ENCODE measurements around the gene BEAN1. TPM values are rescaled to one million over a fixed set of nuclear protein-coding genes. Genes with fewer than 3 reads are reported as not detected.

Gene BEAN1
- total RNA-seq, 1 experiment from 2014 or later: not detected

DNA sequence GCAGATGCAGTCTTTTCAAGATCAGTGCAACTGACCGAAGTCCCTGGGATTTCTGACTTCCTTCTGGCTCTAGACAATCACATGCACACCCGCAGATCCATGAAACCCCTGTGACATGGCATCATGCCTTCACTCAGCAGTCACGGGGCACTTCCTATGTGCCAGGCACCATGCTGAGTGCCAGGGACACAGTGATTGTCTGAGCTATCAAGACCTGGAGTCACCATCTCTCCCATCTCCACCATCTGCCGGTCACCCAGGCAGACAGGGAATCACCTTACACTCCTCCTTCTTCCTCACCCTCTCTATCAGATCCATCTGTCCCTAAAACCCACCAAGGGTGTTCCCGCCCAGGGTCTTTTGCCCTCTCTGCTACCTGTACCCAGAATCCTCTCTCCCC lies 5.3 kb downstream of the BEAN1 start:
- Histone ChIP-seq H3K27me3 (replicated peaks) (peaks cover 39% of the 10 kb centered on the region), H3K27ac (no peak overlapping the region), H3K9me3 (replicated peaks) (no peaks in the 10 kb centered on the region), H3K4me1 (replicated peaks) (peaks cover 23% of the 10 kb centered on the region), H3K4me3 (no peak overlapping the region), H3K36me3 (no peaks in the 10 kb centered on the region)
- peak in 1 of 2 experiments; percentile 25 for DNase-seq (ENCODE audit: low read depth in 1 of 2, low spot score in 2 of 2)

DNA sequence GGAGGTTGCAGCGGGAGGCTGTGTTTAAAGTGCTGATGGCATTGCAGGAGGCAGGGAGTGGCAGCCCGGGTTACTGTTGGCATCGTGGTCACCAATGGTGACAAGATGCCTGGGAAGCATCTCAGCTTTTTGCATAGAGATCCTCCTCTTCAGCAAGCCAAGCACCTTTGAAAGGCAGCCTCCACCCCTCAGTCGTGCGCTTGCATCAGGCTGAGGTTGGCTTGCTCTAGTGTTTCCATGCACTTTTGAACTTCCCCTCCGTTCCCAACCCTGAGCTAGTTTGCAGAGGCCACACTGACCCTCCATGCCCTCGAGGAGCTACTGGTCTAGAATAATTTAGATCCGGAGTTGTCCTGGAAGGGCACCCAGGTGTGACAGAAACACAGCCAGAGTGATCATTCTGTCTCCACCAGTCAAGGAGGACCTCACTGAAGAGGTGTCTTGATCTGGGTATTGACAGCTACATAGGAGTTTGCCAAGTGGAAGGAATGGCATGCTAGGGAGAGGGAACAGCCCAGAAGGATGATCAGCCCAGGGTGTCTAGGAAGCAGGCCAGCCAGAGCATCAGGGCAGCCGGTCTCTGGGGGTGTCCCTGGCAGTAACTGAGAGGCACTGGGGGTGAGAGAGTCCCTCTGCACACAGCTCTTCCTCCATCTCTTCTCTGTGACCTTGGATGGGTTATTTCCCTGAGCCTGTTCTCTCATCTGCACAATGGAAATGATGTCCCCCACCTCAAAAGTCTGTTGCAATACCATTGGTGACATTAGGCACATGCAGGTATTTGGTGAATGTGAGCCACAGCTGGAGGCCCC lies 7.7 kb downstream of the BEAN1 start:
- Histone ChIP-seq H3K27me3 (replicated peaks) (peaks cover 18% of the 10 kb centered on the region), H3K4me1 (replicated peaks) (peaks cover 16% of the 10 kb centered on the region), H3K27ac (no peak overlapping the region), H3K36me3 (no peaks in the 10 kb centered on the region), H3K4me3 (no peak overlapping the region), H3K9me3 (replicated peaks) (no peaks in the 10 kb centered on the region)
- DNase-seq (ENCODE audit: low read depth in 1 of 2, low spot score in 2 of 2): no peak

DNA sequence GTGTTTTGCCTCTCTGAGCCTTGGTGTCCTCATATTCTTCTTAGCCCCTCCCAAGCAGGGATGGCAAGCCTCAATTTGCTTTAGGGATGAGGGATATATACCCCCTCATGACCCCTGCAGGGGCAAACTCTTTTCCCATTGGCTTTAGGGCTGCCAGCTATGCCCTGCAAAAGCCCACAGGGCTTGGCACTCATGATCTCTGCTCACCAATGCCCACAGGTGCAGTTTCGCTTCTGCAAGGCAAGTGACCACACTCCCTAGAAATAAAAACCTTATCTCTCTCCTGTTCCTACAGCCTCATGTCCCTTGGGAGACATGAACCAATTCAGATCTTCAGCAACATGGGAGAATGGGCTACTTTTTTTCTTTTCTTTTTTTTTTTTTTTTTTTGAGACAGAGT lies 8.8 kb downstream of the BEAN1 start:
- Histone ChIP-seq H3K4me3 (no peak overlapping the region), H3K27ac (no peak overlapping the region), H3K9me3 (replicated peaks) (no peaks in the 10 kb centered on the region), H3K36me3 (no peaks in the 10 kb centered on the region), H3K27me3 (replicated peaks) (peaks cover 7% of the 10 kb centered on the region; the same call in 1 of the 2 replicates), H3K4me1 (replicated peaks) (peaks cover 16% of the 10 kb centered on the region)
- DNase-seq (ENCODE audit: low read depth in 1 of 2, low spot score in 2 of 2): no peak

DNA sequence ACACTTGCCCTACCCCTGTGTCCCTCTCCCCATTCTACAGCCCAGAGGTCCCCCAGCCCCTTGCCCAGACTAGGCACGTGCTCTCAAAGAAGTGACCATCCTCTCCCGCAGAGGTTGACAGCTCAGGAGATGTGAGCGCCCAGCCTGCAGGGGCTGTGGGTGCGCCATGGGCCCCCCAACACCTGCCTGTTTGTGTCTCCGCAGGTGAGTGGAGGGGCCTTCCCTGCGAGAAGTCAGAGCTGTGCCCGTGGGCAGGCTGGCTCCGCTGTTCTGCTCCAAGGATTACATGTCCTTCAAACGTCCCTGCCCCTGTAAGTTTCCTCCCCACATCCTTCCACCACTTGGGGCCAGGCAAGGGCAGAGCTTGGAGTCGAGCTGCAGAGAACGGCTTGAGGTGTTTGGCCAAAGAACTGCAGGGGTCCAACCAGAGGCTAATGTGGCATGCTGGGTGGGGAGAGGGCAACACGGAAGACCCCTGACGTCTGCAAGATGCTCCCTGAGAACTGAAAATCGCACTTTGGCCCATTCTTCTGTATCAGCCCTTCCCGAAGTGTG lies 10.4 kb downstream of the BEAN1 start:
- no peaks in the 10 kb centered on the region for H3K27me3 ChIP-seq (replicated peaks)
- DNase-seq (ENCODE audit: low read depth in 1 of 2, low spot score in 2 of 2): no peak
- no peak overlapping the region for H3K27ac ChIP-seq
- no peaks in the 10 kb centered on the region for H3K9me3 ChIP-seq (replicated peaks)
- H3K4me1 ChIP-seq (replicated peaks): peaks cover 16% of the 10 kb centered on the region
- H3K4me3 ChIP-seq: no peak overlapping the region
- no peaks in the 10 kb centered on the region for H3K36me3 ChIP-seq

DNA sequence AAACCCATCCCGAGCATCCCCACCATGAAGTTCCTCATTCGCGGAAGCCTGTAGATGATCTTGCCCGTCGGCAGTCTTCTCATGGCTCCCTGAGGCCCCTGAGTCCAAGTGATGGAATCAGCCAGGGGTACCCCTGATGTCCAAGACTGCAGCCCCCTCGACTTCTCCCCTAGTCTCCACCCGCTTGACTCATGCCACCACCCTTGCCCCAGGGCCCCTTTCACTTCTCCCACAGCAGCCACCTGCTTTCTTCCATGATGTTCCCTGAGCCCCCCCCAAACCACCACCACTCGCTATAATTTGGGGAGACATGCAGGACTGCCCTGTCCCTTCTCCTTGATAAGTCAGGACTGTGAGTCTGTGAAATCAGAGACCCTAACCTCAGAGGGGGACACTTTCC lies 11.4 kb downstream of the BEAN1 start:
- Histone ChIP-seq H3K4me1 (replicated peaks) (peaks cover 11% of the 10 kb centered on the region), H3K36me3 (no peaks in the 10 kb centered on the region), H3K27ac (no peak overlapping the region), H3K4me3 (no peak overlapping the region), H3K9me3 (replicated peaks) (no peaks in the 10 kb centered on the region), H3K27me3 (replicated peaks) (no peaks in the 10 kb centered on the region)
- no peak for DNase-seq (ENCODE audit: low read depth in 1 of 2, low spot score in 2 of 2)

DNA sequence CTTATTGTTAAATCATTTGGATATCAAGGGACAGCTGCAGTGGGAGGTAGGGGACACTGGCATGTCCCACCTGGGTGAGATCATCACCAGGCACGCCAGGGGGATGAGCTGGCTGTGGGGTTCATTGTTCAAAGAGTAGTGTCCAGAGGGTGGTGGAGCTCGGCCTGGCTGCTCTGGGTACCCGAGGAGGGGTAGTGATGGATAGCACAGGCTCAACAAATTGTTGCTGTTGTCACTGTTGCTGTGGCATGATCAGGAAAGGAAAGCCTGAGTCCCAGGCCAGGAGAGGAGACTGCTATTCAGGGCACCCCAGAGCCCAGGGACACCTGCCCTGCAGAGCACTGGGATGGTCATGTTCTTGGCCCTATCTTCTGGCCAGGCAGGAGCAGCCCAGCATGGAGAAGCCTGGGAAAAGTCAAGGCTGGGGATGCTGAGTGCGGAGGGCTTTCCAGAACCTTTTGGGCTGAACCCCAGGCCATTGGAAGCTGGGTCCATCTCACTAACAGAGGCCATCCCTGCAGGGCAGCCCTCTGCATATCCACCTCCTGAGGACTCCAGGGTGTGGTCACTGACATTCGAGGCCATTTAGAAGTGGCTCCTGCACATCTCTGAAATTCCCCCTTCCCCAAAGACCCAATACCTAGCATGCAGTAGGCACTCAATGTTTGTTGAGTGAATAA lies 12.1 kb downstream of the BEAN1 start:
- Histone ChIP-seq H3K4me3 (no peak overlapping the region), H3K36me3 (no peaks in the 10 kb centered on the region), H3K9me3 (replicated peaks) (no peaks in the 10 kb centered on the region), H3K27me3 (replicated peaks) (no peaks in the 10 kb centered on the region; the same call in 1 of the 2 replicates), H3K27ac (no peak overlapping the region), H3K4me1 (replicated peaks) (peaks cover 5% of the 10 kb centered on the region)
- DNase-seq (ENCODE audit: low read depth in 1 of 2, low spot score in 2 of 2): no peak

DNA sequence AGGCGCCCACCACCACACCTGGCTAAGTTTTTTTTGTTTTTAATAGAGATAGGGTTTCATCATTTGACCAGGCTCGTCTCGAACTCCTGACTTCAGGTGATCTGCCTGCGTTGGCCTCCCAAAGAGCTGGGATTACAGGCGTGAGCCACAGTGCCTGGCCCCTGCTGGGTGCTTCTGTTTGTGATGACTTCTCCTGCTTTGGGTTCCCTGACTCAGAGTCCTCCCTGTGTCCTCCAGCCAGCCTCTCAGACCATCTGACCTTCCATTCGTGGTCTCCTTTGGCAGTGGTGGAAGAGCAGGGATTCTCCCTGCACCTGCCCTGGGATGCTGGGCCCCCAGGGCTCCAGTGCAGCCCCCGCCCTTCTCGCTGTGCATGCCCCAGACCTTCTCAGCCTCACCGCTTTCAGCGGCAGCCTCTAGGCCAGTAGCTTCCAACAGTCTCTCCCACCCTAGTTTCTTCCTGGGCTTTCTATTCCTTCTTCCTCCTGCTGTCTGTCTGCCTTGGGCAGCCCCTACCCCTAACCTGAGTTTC lies 13.2 kb downstream of the BEAN1 start:
- no peak overlapping the region for H3K27ac ChIP-seq
- H3K4me1 ChIP-seq (replicated peaks): no peaks in the 10 kb centered on the region
- H3K4me3 ChIP-seq: no peak overlapping the region
- no peak for DNase-seq (ENCODE audit: low read depth in 1 of 2, low spot score in 2 of 2)
- H3K36me3 ChIP-seq: no peaks in the 10 kb centered on the region
- no peaks in the 10 kb centered on the region for H3K9me3 ChIP-seq (replicated peaks)
- H3K27me3 ChIP-seq (replicated peaks): no peaks in the 10 kb centered on the region; the same call in 1 of the 2 replicates

DNA sequence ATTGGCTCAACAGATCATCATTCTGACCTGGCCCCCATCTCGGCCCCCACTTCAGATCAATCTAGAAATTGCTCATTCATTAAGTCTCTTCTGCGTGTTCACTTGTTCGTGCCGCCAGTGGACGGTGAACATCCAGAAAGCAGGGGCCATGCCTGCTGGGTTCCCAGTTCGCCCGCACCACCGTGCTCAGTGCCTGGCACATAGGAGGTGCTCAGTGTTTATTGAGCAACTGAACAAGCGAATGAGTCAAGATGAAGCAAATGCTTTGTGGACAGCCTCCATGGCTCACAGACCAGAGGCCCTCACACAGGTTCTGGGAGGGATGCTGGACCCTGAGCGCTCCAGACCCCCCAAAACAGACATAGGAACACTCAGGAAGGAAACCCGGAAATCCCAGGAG lies 13.9 kb downstream of the BEAN1 start:
- Histone ChIP-seq H3K27me3 (replicated peaks) (no peaks in the 10 kb centered on the region; the same call in 1 of the 2 replicates), H3K27ac (no peak overlapping the region), H3K4me3 (no peak overlapping the region), H3K9me3 (replicated peaks) (no peaks in the 10 kb centered on the region), H3K4me1 (replicated peaks) (no peaks in the 10 kb centered on the region), H3K36me3 (no peaks in the 10 kb centered on the region)
- DNase-seq (ENCODE audit: low read depth in 1 of 2, low spot score in 2 of 2): no peak

DNA sequence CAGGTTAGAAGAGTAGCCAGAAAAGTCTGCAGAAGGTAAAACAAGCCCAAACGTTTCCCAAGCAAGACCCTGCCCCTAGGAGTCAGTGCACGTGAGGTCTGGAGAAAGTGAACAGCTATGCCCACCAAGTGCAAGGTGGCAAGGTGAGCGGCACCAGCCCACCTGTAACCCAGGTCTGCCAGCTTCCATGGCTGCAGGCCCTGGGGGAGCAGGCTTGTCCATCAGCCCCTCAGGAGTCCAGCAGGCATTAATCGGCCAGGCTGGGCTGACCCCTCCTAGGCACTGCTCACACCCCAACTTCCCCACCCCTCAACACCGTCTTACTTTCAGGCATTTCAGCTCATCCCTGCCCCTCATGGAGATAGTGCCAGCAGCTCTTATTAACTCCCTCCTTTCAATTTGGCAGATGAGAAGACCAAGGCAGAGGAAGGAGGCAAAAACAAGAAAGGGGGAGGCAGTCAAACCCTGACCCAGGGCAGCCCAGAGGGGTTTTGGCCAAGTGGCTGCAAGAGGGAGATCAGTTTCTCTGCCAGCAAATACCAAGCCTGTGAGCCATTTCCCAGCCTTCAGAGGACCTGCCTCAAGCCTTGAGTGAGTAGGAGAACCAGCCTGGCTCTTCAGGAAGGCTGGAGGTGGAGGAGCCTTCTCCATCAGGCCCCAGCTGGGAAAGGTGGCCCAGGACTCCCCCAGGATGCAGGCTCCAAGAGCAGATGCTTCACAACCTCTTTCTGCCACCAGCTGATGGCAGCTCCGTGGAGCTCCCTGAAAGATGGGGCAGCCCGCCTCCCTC lies 14.7 kb downstream of the BEAN1 start:
- Histone ChIP-seq H3K9me3 (replicated peaks) (no peaks in the 10 kb centered on the region), H3K4me1 (replicated peaks) (no peaks in the 10 kb centered on the region), H3K27ac (no peak overlapping the region), H3K4me3 (no peak overlapping the region), H3K36me3 (no peaks in the 10 kb centered on the region), H3K27me3 (replicated peaks) (no peaks in the 10 kb centered on the region; the same call in 1 of the 2 replicates)
- no peak for DNase-seq (ENCODE audit: low read depth in 1 of 2, low spot score in 2 of 2)

DNA sequence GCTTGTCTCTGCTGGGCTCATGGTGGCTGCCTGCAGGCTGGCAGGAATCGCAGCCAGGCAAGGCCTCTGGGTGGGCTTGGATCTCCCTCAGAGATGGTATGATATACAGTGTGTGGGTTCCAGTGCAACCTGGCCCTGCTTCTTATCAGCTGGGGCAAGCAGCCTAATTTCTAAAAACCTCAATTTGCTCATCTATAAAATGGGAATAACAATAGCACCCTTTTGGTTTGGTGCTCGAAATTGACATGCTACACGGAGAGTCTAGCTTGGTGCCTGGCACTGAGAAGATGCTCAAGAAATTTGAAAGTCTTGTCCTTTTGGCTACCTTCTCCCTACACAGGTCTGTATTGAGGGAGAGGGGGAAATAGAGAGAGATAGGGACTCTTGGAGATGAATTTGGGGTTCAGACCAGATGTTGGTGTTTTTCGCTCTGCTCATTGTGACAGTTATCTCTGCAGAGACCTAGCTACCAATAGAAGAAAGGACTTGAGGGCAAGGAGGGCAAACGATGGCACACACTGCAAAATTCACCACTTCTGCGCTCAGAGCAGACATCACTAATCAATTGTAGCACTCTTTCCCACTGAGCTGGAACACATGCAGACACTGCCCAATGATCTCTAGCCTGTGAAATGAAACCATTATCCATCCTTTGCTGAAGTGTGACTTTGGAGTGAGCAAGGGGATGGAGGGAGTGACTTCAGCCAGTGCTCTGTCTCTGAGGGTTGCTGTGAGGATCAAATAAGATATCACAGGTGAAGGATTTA lies 15.6 kb downstream of the BEAN1 start:
- Histone ChIP-seq H3K4me1 (replicated peaks) (no peaks in the 10 kb centered on the region), H3K27ac (no peak overlapping the region), H3K27me3 (replicated peaks) (no peaks in the 10 kb centered on the region; the same call in 1 of the 2 replicates), H3K4me3 (no peak overlapping the region), H3K9me3 (replicated peaks) (no peaks in the 10 kb centered on the region), H3K36me3 (no peaks in the 10 kb centered on the region)
- DNase-seq (ENCODE audit: low read depth in 1 of 2, low spot score in 2 of 2): no peak

DNA sequence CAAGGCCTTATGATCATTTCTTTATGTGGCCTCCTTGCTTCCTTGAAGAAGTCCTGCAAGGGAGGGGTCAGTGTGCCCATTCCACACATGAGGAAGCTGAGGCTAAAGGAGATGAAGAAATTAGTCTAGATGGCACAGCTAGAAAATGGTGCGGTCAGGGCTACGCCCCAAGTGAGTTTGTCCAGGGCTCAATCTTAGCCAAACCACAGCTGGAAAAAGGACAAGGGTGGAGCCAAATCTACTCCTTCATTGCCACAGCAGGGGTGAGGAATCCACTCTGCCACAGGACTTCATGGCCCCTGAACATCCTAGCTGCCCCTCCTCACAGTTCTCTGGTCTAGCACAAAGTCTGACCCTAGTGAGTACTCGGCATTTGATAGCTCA lies 16.2 kb downstream of the BEAN1 start:
- Histone ChIP-seq H3K4me1 (replicated peaks) (no peaks in the 10 kb centered on the region), H3K4me3 (no peak overlapping the region), H3K9me3 (replicated peaks) (no peaks in the 10 kb centered on the region), H3K27ac (no peak overlapping the region), H3K36me3 (no peaks in the 10 kb centered on the region), H3K27me3 (replicated peaks) (no peaks in the 10 kb centered on the region; the same call in 1 of the 2 replicates)
- no peak for DNase-seq (ENCODE audit: low read depth in 1 of 2, low spot score in 2 of 2)

DNA sequence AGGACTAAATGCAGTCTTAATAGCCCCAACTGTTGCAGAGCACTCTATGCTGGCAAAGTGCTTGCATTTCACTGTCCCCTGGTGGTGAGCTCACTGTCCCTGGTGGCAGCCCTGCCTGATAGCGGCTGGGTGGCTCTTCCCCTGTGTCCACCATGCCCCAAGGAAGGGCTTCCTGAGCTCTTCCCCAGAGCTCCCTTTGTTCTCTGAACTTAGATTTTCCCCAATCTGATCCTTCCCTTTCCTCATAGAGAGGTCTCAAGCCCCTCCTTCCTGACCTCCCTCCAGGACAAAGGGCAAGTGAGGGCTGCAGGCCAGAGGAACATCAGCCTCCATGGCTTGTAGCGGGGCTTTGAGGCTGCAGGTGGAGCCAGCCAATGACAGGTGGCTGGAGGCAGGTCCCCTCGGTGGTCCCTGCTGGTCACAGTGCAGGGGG lies 17.0 kb downstream of the BEAN1 start:
- Histone ChIP-seq H3K9me3 (replicated peaks) (no peaks in the 10 kb centered on the region), H3K4me3 (no peak overlapping the region), H3K27me3 (replicated peaks) (no peaks in the 10 kb centered on the region; the same call in none of the 2 replicates), H3K27ac (no peak overlapping the region), H3K4me1 (replicated peaks) (no peaks in the 10 kb centered on the region), H3K36me3 (no peaks in the 10 kb centered on the region)
- DNase-seq (ENCODE audit: low read depth in 1 of 2, low spot score in 2 of 2): no peak

DNA sequence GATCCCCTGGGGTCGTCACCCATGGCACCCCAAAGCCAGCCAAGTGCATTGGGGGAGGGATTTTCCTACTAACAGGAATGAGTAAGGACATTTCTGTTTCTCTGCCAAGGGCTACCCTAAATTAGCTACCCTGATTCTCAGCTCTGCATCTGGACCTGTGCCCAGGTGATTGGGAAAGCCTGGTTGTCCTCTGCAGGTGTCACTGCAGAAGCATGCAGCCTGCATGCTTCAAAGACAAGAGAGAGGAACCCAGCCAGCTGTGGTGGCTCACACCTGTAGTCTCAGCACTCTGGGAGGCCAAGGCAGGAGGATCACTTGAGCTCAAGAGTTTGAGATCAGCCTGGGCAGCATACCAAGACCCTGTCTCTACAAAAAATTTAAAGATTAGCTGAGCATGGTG lies 19.6 kb downstream of the BEAN1 start:
- Histone ChIP-seq H3K4me3 (no peak overlapping the region), H3K27me3 (replicated peaks) (no peaks in the 10 kb centered on the region; the same call in none of the 2 replicates), H3K9me3 (replicated peaks) (no peaks in the 10 kb centered on the region), H3K36me3 (no peaks in the 10 kb centered on the region), H3K27ac (no peak overlapping the region), H3K4me1 (replicated peaks) (no peaks in the 10 kb centered on the region)
- no peak for DNase-seq (ENCODE audit: low read depth in 1 of 2, low spot score in 2 of 2)

Data from SJSA1 (cell line).